HepG2 (cell line): ENCODE measurements around the gene POFUT2. TPM values are rescaled to one million over a fixed set of nuclear protein-coding genes. Genes with fewer than 3 reads are reported as not detected.

ENCODE experiments used
- ARID2 ChIP-seq: sonication (generic); formaldehyde crosslinking; IDR thresholded peaks from 2 replicates; pipeline ENCODE4 v1.8.1; 2022; ENCODE audit warnings: mild to moderate bottlenecking, missing genetic modification reagents, borderline replicate concordance
- DR1 ChIP-seq: sonication (generic); formaldehyde crosslinking; IDR thresholded peaks from 2 replicates; pipeline ENCODE4 v1.8.0; 2021; ENCODE audit warnings: mild to moderate bottlenecking, missing genetic modification reagents, inconsistent platforms
- FOXP4 ChIP-seq: sonication (generic); formaldehyde crosslinking; IDR thresholded peaks from 2 replicates; pipeline ENCODE4 v1.4.0; 2020; ENCODE audit warnings: missing genetic modification reagents
- LBX2 ChIP-seq: sonication (generic); formaldehyde crosslinking; IDR thresholded peaks from 2 replicates; pipeline ENCODE4 v1.5.0; 2020; ENCODE audit warnings: missing genetic modification reagents, mild to moderate bottlenecking, borderline replicate concordance
- NCOA5 ChIP-seq: sonication (generic); formaldehyde crosslinking; IDR thresholded peaks from 2 replicates; pipeline ENCODE4 v1.4.0; 2020; ENCODE audit warnings: missing genetic modification reagents
- NR2F1 ChIP-seq, 2 experiments: fragments of 450-650 bp in 1 of 2; formaldehyde crosslinking in 1 of 2; IDR thresholded peaks; 2 replicates each; pipeline versions ENCODE4 v1.5.0 to v1.6.1; 2016 to 2020; ENCODE audit warnings: mild to moderate bottlenecking in 1 of 2, missing compliant biosample characterization in 1 of 2, missing genetic modification reagents in 1 of 2, moderate library complexity in 1 of 2
- RBM22 ChIP-seq: fragments of 200-400 bp; formaldehyde crosslinking; optimal IDR thresholded peaks from 2 replicates; pipeline ENCODE3; 2017; ENCODE audit warnings: mild to moderate bottlenecking, low read length, moderate library complexity
- SMC3 ChIP-seq: IDR thresholded peaks from 2 replicates; pipeline ENCODE4 v1.6.1; 2011; ENCODE audit warnings: low read length, improper control_type of control experiment
- TAF15 ChIP-seq: fragments of 200-400 bp; formaldehyde crosslinking; IDR thresholded peaks from one replicate; pipeline ENCODE4 v1.6.1; 2018; ENCODE audit warnings: mild to moderate bottlenecking, low read depth, low read length; ENCODE audit not compliant: poor library complexity, severe bottlenecking
- ZBTB26 ChIP-seq: IDR thresholded peaks from 2 replicates; pipeline ENCODE4 v1.6.1; 2016; ENCODE audit warnings: missing compliant biosample characterization, missing genetic modification reagents, borderline replicate concordance
- ZNF567 ChIP-seq: sonication (generic); formaldehyde crosslinking; IDR thresholded peaks from 2 replicates; pipeline ENCODE4 v1.8.1; 2023; ENCODE audit warnings: mild to moderate bottlenecking, missing genetic modification reagents, borderline replicate concordance
- ZNF652 ChIP-seq: IDR thresholded peaks from 2 replicates; pipeline ENCODE4 v1.6.1; 2016; ENCODE audit warnings: low read depth, borderline replicate concordance
- polyA plus RNA-seq, 8 experiments: library from polyadenylated mRNA; depleted of rRNA in 3 of 8; stranded (reverse) in 7 of 8; unstranded in 1 of 8; fragments of >200 nt; fragmentation: Illumina TruSeq in 4 of 8; extraction: Trizol in 4 of 8; gene quantifications; 2 replicates each; pipeline versions ENCODE4 v1.2.1 to v1.2.3, GENCODE V29; 2011 to 2016; ENCODE audit warnings: low read depth in 4 of 8, missing spikeins in 1 of 8, mixed read lengths in 1 of 8; ENCODE audit not compliant: insufficient read depth in 1 of 8
- total RNA-seq, 5 experiments: library from RNA; depleted of rRNA; stranded (reverse); fragments of >200 nt; fragmentation: Illumina TruSeq; extraction: Trizol; gene quantifications; 2 replicates each; pipeline ENCODE4 v1.2.3, GENCODE V29; 2016; ENCODE audit warnings: low read depth in 1 of 5
- TF ChIP-seq, protein P1 (sequence below): sonication (generic); formaldehyde crosslinking; IDR thresholded peaks from 2 replicates; pipeline ENCODE4 v1.5.0; 2020; ENCODE audit warnings: missing genetic modification reagents
- TF ChIP-seq, protein P2 (sequence below): sonication (generic); formaldehyde crosslinking; IDR thresholded peaks from 2 replicates; pipeline ENCODE4 v1.4.0; 2020; ENCODE audit warnings: mild to moderate bottlenecking, missing genetic modification reagents

POFUT2 gene
- total and polyA plus RNA-seq, 2 of the 13 experiments (the other 11 are each of a cell fraction or from before 2014, with no cell fraction given): 22.8 to 24.0 TPM

- TF ChIP-seq RBM22: no peak
- no peak for TF ChIP-seq NR2F1 (CRISPR knock-in tag; IDR thresholded peaks at IDR 0.05)
- TF ChIP-seq FOXP4: no peak
- no peak for TF ChIP-seq DR1
- no peak for TF ChIP-seq ZNF567 (CRISPR knock-in tag)
- no peak for TF ChIP-seq ZNF652
- 0 out of 2 replicates have a peak, but pooled peaks have one; percentile 50 for TF ChIP-seq LBX2 (CRISPR knock-in tag)
- TF ChIP-seq SMC3: no peak
- TF ChIP-seq, protein P1, sequence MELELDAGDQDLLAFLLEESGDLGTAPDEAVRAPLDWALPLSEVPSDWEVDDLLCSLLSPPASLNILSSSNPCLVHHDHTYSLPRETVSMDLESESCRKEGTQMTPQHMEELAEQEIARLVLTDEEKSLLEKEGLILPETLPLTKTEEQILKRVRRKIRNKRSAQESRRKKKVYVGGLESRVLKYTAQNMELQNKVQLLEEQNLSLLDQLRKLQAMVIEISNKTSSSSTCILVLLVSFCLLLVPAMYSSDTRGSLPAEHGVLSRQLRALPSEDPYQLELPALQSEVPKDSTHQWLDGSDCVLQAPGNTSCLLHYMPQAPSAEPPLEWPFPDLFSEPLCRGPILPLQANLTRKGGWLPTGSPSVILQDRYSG: no peak
- TF ChIP-seq ARID2 (CRISPR knock-in tag): no peak
- no peak for TF ChIP-seq ZBTB26 (CRISPR knock-in tag)
- TF ChIP-seq TAF15: peak; percentile 35
- no peak for TF ChIP-seq NCOA5
- TF ChIP-seq, protein P2, sequence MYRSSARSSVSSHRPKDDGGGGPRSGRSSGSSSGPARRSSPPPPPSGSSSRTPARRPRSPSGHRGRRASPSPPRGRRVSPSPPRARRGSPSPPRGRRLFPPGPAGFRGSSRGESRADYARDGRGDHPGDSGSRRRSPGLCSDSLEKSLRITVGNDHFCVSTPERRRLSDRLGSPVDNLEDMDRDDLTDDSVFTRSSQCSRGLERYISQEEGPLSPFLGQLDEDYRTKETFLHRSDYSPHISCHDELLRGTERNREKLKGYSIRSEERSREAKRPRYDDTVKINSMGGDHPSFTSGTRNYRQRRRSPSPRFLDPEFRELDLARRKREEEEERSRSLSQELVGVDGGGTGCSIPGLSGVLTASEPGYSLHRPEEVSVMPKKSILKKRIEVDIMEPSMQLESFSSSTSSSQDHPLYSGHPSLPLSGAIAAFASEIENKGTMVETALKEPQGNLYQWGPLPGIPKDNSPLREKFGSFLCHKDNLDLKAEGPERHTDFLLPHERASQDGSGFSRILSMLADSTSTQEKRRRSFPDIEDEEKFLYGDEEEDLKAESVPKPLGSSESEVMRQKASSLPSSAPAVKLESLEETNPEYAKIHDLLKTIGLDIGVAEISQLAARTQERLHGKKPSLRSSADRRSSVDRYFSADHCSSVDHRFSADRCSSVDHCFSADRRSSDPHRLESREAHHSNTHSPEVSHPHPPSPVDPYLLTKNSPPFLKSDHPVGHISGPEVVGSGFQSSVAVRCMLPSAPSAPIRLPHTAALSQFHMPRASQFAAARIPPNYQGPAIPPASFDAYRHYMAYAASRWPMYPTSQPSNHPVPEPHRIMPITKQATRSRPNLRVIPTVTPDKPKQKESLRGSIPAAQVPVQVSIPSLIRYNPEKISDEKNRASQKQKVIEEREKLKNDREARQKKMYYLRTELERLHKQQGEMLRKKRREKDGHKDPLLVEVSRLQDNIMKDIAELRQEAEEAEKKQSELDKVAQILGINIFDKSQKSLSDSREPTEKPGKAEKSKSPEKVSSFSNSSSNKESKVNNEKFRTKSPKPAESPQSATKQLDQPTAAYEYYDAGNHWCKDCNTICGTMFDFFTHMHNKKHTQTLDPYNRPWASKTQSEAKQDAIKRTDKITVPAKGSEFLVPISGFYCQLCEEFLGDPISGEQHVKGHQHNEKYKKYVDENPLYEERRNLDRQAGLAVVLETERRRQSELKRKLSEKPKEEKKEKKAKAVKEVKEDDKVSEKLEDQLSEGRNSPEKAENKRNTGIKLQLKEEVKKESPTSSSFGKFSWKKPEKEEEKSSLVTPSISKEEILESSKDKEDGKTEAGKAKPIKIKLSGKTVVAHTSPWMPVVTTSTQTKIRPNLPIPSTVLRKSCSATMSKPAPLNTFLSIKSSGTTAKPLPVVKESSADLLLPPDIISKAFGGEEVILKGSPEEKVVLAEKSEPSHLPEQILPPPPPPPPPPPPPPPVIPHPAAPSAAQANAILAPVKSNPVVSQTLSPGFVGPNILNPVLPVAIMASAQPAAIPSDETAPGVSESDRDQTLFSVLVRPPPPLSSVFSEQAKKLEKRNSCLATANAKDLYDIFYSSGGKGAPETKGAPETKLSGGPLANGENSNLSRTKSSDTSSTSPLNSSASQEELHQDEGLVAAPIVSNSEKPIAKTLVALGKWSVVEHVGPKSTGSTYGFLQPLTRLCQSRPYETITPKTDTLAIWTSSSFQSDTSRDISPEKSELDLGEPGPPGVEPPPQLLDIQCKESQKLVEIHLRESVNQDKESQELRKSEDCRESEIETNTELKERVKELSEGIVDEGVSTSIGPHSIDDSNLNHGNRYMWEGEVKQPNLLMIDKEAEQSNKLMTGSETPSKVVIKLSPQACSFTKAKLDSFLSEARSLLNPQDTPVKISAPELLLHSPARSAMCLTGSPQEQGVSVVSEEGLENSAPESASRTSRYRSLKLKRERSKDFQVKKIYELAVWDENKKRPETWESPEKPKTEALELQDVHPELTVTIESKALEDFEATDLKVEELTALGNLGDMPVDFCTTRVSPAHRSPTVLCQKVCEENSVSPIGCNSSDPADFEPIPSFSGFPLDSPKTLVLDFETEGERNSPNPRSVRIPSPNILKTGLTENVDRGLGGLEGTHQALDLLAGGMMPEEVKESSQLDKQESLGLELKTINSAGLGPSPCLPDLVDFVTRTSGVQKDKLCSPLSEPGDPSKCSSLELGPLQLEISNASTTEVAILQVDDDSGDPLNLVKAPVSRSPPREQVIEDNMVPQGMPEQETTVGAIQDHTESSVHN: no peak
Measured at GRCh38 chr21:45330075-45330781, 42.5 kb upstream of the POFUT2 start (continued).
